Measurements from ENCODE around the gene AKAP8. TPM values are rescaled to one million over a fixed set of nuclear protein-coding genes. Genes with fewer than 3 reads are reported as not detected.
A peak's percentile ranks its signal among the peaks of the same experiment; 100 is the strongest.

Gene AKAP8
- total RNA-seq, 1 donor from 2014 or later, result 37.0 TPM

DNA sequence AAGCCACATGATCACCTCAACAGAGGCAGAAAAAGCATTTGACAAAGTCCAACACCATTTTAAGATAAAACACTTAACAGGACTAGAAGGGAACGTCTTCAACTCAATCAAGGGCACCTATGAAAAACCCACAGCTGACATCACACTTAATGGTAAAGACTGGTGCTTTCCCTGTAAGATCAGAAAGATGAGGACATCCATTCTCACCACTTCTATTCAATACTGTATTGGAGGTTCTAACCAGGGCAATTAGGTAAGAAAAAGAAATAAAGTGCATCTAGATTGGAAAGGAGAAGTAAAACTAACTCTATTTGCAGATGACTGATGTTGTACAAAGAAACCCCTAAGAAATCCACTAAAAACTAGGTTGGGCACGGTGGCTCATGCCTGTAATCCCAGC lies 11.2 kb upstream of the AKAP8 start:
- Mint-ChIP-seq H3K4me3 (no peak overlapping the region), H3K27ac (no peak overlapping the region), H3K4me1 (ENCODE audit: unreplicated experiment) (no peaks in the 10 kb centered on the region), H3K36me3 (peaks cover 27% of the 10 kb centered on the region), H3K27me3 (no peaks in the 10 kb centered on the region), H3K9me3 (no peaks in the 10 kb centered on the region)
- TF ChIP-seq, protein P1, sequence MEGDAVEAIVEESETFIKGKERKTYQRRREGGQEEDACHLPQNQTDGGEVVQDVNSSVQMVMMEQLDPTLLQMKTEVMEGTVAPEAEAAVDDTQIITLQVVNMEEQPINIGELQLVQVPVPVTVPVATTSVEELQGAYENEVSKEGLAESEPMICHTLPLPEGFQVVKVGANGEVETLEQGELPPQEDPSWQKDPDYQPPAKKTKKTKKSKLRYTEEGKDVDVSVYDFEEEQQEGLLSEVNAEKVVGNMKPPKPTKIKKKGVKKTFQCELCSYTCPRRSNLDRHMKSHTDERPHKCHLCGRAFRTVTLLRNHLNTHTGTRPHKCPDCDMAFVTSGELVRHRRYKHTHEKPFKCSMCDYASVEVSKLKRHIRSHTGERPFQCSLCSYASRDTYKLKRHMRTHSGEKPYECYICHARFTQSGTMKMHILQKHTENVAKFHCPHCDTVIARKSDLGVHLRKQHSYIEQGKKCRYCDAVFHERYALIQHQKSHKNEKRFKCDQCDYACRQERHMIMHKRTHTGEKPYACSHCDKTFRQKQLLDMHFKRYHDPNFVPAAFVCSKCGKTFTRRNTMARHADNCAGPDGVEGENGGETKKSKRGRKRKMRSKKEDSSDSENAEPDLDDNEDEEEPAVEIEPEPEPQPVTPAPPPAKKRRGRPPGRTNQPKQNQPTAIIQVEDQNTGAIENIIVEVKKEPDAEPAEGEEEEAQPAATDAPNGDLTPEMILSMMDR (conservative IDR thresholded peaks at IDR 0.05), result no peak
- no peak for DNase-seq (ENCODE audit: extremely low spot score, unreplicated experiment)

DNA sequence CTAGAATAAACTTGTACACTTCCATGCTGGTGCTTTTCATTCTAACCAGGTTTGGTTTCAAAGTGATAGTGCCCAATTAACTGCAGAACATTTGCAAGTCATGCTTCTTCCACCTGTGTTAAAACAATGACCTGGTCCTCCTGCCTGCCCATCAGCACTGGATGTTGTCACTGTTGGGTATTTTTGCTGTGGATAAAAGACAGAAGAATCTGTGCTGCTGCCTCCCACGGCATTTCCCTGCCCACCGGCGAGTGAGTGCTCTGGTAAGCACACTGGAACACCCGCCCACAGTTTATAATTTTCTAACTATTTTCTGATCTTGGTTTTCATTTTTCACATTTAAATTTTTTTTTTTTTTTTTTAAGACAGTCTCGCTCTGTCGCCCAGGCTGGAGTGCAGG lies 2.3 kb upstream of the AKAP8 start:
- TF ChIP-seq, protein P1 (conservative IDR thresholded peaks at IDR 0.05), result no peak
- no peak for DNase-seq (ENCODE audit: extremely low spot score, unreplicated experiment)
- Mint-ChIP-seq H3K36me3 (no peaks in the 10 kb centered on the region), H3K9me3 (no peaks in the 10 kb centered on the region), H3K27me3 (no peaks in the 10 kb centered on the region), H3K27ac (peak overlapping the region; percentile 69), H3K4me3 (peak overlapping the region; percentile 93), H3K4me1 (ENCODE audit: unreplicated experiment) (peaks cover 24% of the 10 kb centered on the region)

DNA sequence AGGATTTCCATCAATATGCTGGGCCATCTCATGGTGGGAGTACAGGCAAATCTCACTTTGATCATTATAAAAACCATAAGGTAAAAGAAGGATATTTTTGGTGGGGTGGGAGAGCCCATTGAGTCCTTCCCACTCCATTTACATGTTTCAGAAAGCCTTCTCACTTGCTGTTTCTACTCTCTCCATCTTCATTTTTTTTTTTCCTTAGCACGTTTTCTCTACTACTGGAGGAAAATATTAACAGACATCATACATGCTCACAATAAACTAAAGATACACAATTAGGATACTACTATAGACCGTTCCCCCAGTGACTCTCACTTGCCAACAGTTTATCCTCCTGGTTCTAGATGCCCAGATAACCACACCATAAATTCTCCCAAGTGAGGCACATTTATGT lies 1.8 kb upstream of the AKAP8 start:
- no peak for DNase-seq (ENCODE audit: extremely low spot score, unreplicated experiment)
- H3K4me3 Mint-ChIP-seq, result peak overlapping the region; percentile 93
- no peaks in the 10 kb centered on the region for H3K27me3 Mint-ChIP-seq
- H3K27ac Mint-ChIP-seq, result peak overlapping the region; percentile 69
- no peaks in the 10 kb centered on the region for H3K9me3 Mint-ChIP-seq
- H3K4me1 Mint-ChIP-seq (ENCODE audit: unreplicated experiment), result peaks cover 27% of the 10 kb centered on the region
- TF ChIP-seq, protein P1 (conservative IDR thresholded peaks at IDR 0.05), result no peak
- no peaks in the 10 kb centered on the region for H3K36me3 Mint-ChIP-seq

DNA sequence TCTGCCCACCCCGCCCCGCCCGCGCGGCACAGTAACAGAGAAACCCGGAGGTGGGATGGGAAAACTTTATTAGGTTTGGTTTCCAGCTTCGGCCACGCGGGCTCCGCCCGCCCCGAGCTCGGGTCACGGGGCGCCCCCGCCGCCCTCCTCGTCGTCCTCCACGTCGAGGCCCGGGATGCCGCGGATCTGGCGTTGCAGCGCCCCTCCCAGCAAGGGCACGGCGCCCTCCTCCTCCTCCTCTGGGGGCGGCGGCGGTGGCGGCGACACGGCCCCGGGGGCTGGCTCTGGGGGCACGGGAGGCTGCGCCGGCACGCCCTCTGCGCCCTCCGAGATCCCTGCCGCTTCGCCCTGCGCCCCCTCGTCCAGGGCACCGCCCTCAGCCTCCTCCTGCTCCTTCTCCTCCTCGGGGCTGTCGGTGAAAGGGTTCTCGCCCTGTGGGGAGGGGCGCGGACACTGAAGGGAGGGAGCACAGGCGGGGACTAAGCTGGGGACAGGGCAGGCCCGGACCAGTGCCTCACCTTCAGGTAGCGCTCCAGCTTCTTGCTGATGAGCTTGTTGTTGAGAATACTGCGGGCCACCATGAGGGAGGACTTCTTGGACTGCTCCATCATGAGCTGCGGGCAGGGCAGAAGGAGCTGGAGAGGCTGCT lies 536 bp upstream of the AKAP8 start:
- H3K4me3 Mint-ChIP-seq, result peak overlapping the region; percentile 100
- peaks cover 27% of the 10 kb centered on the region for H3K4me1 Mint-ChIP-seq (ENCODE audit: unreplicated experiment)
- no peaks in the 10 kb centered on the region for H3K9me3 Mint-ChIP-seq
- DNase-seq (ENCODE audit: extremely low spot score, unreplicated experiment), result peak; percentile 79
- no peaks in the 10 kb centered on the region for H3K36me3 Mint-ChIP-seq
- peak overlapping the region; percentile 100 for H3K27ac Mint-ChIP-seq
- TF ChIP-seq, protein P1 (conservative IDR thresholded peaks at IDR 0.05), result peak; percentile 27
- H3K27me3 Mint-ChIP-seq, result no peaks in the 10 kb centered on the region

DNA sequence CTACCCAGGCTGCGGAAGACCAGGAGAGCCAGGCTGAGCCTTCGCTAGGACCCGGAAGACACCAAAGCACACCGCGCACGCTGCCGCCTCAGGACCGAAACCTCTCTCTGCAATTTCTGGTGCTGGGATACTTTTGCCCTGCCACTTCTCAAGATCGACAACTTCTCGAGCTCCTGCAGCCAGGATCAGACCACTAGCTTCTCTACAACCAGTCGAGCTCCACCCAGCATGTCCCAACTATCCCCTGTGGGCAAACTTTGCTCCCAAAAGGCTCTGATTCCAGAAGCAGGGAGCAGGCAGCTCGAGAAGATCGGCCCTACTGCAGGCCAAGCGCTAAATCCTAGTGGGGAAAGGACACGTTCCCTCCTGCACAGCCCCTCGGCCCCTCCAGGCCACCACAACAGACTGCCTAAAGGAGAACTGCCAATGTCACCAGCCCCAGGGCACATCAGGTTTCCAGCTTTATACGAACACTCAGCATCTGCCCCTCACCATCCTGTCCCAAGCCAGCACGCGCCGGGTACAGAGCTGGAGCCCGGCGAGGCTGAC lies 979 bp downstream of the AKAP8 start:
- TF ChIP-seq, protein P1 (conservative IDR thresholded peaks at IDR 0.05), result no peak
- Mint-ChIP-seq H3K4me1 (ENCODE audit: unreplicated experiment) (peaks cover 27% of the 10 kb centered on the region), H3K27me3 (no peaks in the 10 kb centered on the region), H3K9me3 (no peaks in the 10 kb centered on the region), H3K27ac (peak overlapping the region; percentile 100), H3K4me3 (peak overlapping the region; percentile 100), H3K36me3 (no peaks in the 10 kb centered on the region)
- DNase-seq (ENCODE audit: extremely low spot score, unreplicated experiment), result no peak
